ENCODE measurements around the gene NTNG1.

DNA sequence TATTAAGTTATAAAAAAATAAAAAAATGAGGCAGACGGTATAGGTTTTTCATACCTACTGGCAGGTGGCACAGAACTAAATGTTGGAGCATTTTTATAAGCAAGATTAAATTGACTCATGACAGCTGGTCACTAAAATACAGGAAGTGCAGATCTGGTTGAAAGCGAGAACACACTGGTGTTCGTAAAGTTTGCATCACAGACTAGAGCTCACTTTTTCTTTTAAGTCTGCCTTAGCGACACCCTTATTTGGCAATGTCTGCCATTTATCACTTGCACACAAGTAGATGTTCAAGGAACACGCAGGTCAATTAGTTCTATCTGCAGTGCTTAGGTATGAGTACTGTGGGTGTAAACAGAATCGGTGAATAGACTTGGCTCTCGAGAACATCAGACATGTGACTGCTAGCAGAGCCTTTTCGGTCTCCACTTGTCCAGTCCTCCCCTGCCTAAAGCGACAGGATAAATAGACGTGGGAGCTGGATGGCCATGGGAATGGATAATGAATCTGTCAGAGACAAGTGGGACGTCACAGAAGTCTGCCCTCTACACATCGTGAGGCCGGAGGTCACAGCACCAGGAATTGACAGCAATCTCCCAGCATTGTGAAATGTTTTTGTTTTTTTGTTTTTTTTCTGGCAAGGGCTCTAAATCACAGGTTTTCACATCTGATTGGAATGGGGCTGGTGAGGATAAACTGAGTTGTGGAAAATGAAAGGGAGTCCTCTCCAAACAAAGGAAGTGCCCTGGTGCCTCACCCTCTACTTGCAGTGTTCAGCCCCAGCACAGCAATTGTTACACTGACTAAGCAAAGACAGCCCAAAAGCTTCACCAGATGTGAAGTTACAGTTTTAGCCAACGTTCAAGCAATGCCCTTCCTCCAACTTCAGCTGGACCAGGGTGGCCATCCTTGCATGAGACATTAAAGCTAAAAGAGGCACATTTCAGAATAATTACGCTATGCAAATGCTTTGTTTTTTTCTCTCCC lies 248.9 kb downstream of the NTNG1 start:
- TF ChIP-seq, protein P1, sequence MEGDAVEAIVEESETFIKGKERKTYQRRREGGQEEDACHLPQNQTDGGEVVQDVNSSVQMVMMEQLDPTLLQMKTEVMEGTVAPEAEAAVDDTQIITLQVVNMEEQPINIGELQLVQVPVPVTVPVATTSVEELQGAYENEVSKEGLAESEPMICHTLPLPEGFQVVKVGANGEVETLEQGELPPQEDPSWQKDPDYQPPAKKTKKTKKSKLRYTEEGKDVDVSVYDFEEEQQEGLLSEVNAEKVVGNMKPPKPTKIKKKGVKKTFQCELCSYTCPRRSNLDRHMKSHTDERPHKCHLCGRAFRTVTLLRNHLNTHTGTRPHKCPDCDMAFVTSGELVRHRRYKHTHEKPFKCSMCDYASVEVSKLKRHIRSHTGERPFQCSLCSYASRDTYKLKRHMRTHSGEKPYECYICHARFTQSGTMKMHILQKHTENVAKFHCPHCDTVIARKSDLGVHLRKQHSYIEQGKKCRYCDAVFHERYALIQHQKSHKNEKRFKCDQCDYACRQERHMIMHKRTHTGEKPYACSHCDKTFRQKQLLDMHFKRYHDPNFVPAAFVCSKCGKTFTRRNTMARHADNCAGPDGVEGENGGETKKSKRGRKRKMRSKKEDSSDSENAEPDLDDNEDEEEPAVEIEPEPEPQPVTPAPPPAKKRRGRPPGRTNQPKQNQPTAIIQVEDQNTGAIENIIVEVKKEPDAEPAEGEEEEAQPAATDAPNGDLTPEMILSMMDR (IDR thresholded peaks at IDR 0.05): no peak
- TF ChIP-seq EP300 (IDR thresholded peaks at IDR 0.05) (no peak), POLR2A (IDR thresholded peaks at IDR 0.05) (no peak)

Measured in ovary (tissue), 3 donors.